Naive thymus-derived CD8-positive, alpha-beta T cell (primary cell): ENCODE results near the gene PGLYRP3. TPM values are rescaled to one million over a fixed set of nuclear protein-coding genes. Genes with fewer than 3 reads are reported as not detected.

Experiments
- ATAC-seq, 2 donors: fragments of 150-1000 bp; cut with Tn5 transposase in 1 of 2; sonication (Bioruptor Pico), chemical (Tn5 transposase) in 1 of 2; 1 replicate in 1 of 2; 2 replicates in 1 of 2; pipeline ENCODE4 v1.10.0; 2021; ENCODE audit warnings: mild to moderate bottlenecking in 2 of 2, moderate library complexity in 2 of 2
- POLR2A ChIA-PET: fragments of 350-600 bp; sonication (Branson Sonifier 250); formaldehyde crosslinking; loops from one replicate; lab custom pipeline; 2021; ENCODE audit warnings: antibody characterized with exemption; lab: Charles Lee
- DNase-seq, 10 donors: peaks; one replicate each; pipeline versions ENCODE4 v3.0.0 to v3.0.0-alpha.2; 2020 to 2022
- H3K27ac Mint-ChIP-seq, 10 donors: one replicate each; pipeline ENCODE4 v1.8.0; 2020 to 2022; ENCODE audit warnings: mild to moderate bottlenecking in 10 of 10, mixed read lengths in 10 of 10, moderate library complexity in 4 of 10, inconsistent platforms in 1 of 10
- H3K27me3 Mint-ChIP-seq, 5 donors: one replicate each; pipeline ENCODE4 v1.8.0; 2021 to 2022; ENCODE audit warnings: mixed read lengths in 5 of 5
- H3K36me3 Mint-ChIP-seq, 3 donors: one replicate each; pipeline ENCODE4 v1.8.0; 2020 to 2022; ENCODE audit warnings: mixed read lengths in 3 of 3, mild to moderate bottlenecking in 2 of 3, inconsistent platforms in 1 of 3
- H3K4me1 Mint-ChIP-seq, 4 donors: one replicate each; pipeline ENCODE4 v1.8.0; 2021 to 2022; ENCODE audit warnings: mixed read lengths in 4 of 4
- H3K4me3 Mint-ChIP-seq, 10 donors: one replicate each; pipeline ENCODE4 v1.8.0; 2020 to 2022; ENCODE audit warnings: mild to moderate bottlenecking in 10 of 10, mixed read lengths in 10 of 10, moderate library complexity in 6 of 10, inconsistent platforms in 1 of 10
- H3K9me3 Mint-ChIP-seq, 9 donors: one replicate each; pipeline ENCODE4 v1.8.0; 2020 to 2022; ENCODE audit warnings: mixed read lengths in 9 of 9, mild to moderate bottlenecking in 3 of 9, inconsistent platforms in 1 of 9, moderate library complexity in 1 of 9
- polyA plus RNA-seq, 3 donors: library from polyadenylated mRNA; unstranded; fragments of 300-500 nt; fragmentation: Illumina TruSeq; gene quantifications; one replicate each; pipeline ENCODE4 v1.2.3, GENCODE V29; 2021
- total RNA-seq, 8 experiments: library from RNA in 2 of 8; stranded (reverse) in 2 of 8; gene quantifications; one replicate each; pipeline ENCODE4 v1.2.3 and lab custom pipeline; 2021 to 2026

Gene PGLYRP3
- total RNA-seq (not detected), polyA plus RNA-seq (not detected), total RNA-seq (lab: John Stamatoyannopoulos, UW) (0 reads per million in 6 experiments)

DNA sequence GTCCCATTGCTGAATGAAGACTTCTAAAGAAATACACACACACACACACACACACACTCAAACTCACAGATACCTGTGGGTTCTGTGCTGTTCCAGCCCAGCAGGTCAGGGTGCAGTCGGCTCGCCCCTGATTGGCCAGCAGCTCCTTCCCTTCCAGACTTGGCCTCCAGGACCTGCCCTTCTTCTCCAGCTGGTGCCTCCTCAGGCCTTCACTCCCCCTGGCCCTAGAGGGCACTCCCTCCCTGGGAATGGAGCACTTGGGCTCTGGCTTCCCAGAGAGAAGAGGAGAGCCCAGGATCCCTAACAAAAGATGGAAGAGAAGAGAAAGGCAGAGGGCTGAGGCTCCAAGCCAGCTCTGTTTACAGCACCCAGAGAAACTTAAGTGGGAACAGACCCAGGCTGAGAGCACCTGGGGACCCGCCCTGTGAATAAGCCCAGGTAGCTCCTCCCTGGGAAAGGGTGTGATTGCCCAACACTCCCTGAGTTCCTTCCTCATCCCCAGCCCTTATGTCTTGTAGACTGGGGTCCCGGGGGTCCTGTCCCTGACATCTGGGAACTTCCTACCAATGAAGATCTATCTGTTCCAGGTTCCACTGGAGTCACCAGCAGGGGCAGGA is at the start of gene PGLYRP3:
Gene PGLYRP3 (minus strand): TSS at position 383 of the 617 bp plus-strand sequence. CDS start 2,287 bp downstream, outside the sequence.
- no peak for DNase-seq
- ATAC-seq = no peak
- Mint-ChIP-seq H3K4me1 (peaks cover 0 to under 1% (median 0%) of the 10 kb centered on the region in 4 donors), H3K36me3 (no peaks in the 10 kb centered on the region), H3K27me3 (peaks cover 13 to 25% (median 22%) of the 10 kb centered on the region in 5 donors), H3K27ac (no peak within 1 kb of the TSS), H3K9me3 (peaks cover 0 to 4% (median 0%) of the 10 kb centered on the region in 9 donors), H3K4me3 (no peak within 1 kb of the TSS)
- POLR2A ChIA-PET = no interaction called here

- DNase-seq = no peak
Measured at GRCh38 chr1:153362187-153362775, 49.5 kb upstream of the PGLYRP3 start.

DNA sequence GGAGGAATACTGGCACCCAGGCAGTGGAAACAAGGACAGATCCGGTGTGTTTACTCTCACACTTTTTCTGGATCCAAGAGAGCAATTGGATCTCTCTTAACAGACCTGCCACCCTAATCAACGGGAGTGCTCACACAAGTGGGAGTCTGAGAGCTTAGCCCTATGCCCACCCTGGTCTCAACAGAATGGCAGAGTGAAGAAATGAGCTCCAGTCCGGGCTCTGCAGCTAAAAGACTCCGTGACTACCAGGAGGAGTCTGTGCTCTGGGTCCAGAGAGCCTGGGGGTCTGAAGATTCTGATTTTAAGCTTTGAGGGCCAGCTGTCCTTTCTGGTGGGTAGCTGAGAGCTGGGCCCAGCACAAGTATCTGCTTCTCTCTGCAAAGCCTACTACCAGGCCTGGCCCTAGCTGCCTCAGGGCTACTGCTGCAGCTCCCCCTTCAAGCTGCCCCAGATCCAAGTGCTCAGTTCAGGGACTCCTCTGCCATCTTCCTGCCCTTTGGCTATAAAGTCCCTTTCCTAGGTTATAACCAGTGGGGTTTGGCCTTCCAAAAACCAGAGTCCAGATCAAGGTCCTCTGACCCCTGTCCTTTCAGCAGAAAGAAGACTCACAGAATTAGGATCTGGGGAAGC is 48.8 kb upstream of the PGLYRP3 start:
- Mint-ChIP-seq H3K36me3 (no peaks in the 10 kb centered on the region), H3K27me3 (peaks cover 0 to 17% (median 8%) of the 10 kb centered on the region in 5 donors), H3K27ac (peak overlapping the region in 1 of 10 donors; percentile 58), H3K9me3 (no peaks in the 10 kb centered on the region), H3K4me3 (no peak overlapping the region), H3K4me1 (peaks cover 11 to 21% (median 18%) of the 10 kb centered on the region in 4 donors)
- POLR2A ChIA-PET = no interaction called here
- ATAC-seq = no peak
- DNase-seq = no peak

More at GRCh38 chr1:153362187-153362775, 49.5 kb upstream of the PGLYRP3 start:
- POLR2A ChIA-PET = no interaction called here
- Mint-ChIP-seq H3K4me1 (peaks cover 10 to 14% (median 12%) of the 10 kb centered on the region in 4 donors), H3K36me3 (no peaks in the 10 kb centered on the region), H3K27me3 (peaks cover 0 to 17% (median 8%) of the 10 kb centered on the region in 5 donors), H3K9me3 (no peaks in the 10 kb centered on the region), H3K4me3 (no peak overlapping the region), H3K27ac (no peak overlapping the region)
- no peak for ATAC-seq

- Mint-ChIP-seq H3K4me1 (peaks cover 13 to 23% (median 21%) of the 10 kb centered on the region in 4 donors), H3K9me3 (no peaks in the 10 kb centered on the region), H3K36me3 (no peaks in the 10 kb centered on the region), H3K4me3 (no peak overlapping the region), H3K27ac (peak overlapping the region in 2 of 10 donors; percentile 29 to 66), H3K27me3 (peaks cover 0 to 17% (median 8%) of the 10 kb centered on the region in 5 donors)
- no peak for DNase-seq
- POLR2A ChIA-PET = no interaction called here
- no peak for ATAC-seq
Measured at GRCh38 chr1:153360592-153361479, 48.1 kb upstream of the PGLYRP3 start.

GRCh38 chr1:153360190-153360589 is 47.4 kb upstream of the PGLYRP3 start:
- POLR2A ChIA-PET = no interaction called here
- no peaks in the 10 kb centered on the region for H3K9me3 Mint-ChIP-seq
- DNase-seq (no peak), ATAC-seq (no peak)
- H3K27me3 Mint-ChIP-seq = peaks cover 0 to 17% (median 8%) of the 10 kb centered on the region in 5 donors
- no peaks in the 10 kb centered on the region for H3K36me3 Mint-ChIP-seq
- H3K27ac Mint-ChIP-seq = peak overlapping the region in 1 of 10 donors; percentile 29
- no peak overlapping the region for H3K4me3 Mint-ChIP-seq
- H3K4me1 Mint-ChIP-seq = peaks cover 13 to 23% (median 21%) of the 10 kb centered on the region in 4 donors

DNA sequence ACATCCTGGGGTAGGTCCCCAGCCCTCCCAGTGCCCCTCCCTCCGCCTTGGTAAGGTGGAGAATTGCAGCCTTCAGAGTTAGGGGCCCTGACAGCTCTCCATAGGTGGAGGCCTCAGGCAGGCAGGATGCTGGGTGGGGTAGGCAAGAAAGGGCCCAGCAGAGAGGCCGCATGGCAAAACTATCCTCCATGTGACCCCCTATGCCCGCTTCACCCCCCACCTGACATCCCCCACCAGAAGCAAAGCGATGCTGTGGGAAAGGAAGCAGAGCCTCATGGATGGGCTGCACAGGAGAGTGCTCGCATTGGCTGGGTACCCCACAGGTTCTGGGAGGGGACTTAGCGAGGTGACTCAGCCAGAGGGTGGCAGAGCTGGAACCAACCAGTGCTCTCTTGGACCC is 46.5 kb upstream of the PGLYRP3 start:
- DNase-seq (no peak), ATAC-seq (no peak)
- Mint-ChIP-seq H3K4me1 (peaks cover 13 to 23% (median 21%) of the 10 kb centered on the region in 4 donors), H3K4me3 (no peak overlapping the region), H3K27me3 (peaks cover 0 to 11% (median 5%) of the 10 kb centered on the region in 5 donors), H3K27ac (no peak overlapping the region), H3K9me3 (no peaks in the 10 kb centered on the region), H3K36me3 (no peaks in the 10 kb centered on the region)
- POLR2A ChIA-PET = no interaction called here

- H3K4me3 Mint-ChIP-seq = peak overlapping the region in 1 of 10 donors; percentile 58
- no peak overlapping the region for H3K27ac Mint-ChIP-seq
- H3K9me3 Mint-ChIP-seq = no peaks in the 10 kb centered on the region
- H3K4me1 Mint-ChIP-seq = peaks cover 13 to 23% (median 21%) of the 10 kb centered on the region in 4 donors
- peaks cover 0 to 10% (median 5%) of the 10 kb centered on the region in 5 donors for H3K27me3 Mint-ChIP-seq
- ATAC-seq (no peak), DNase-seq (no peak)
- POLR2A ChIA-PET = no interaction called here
- no peaks in the 10 kb centered on the region for H3K36me3 Mint-ChIP-seq
Measured at GRCh38 chr1:153358691-153358975, 45.9 kb upstream of the PGLYRP3 start.

DNA sequence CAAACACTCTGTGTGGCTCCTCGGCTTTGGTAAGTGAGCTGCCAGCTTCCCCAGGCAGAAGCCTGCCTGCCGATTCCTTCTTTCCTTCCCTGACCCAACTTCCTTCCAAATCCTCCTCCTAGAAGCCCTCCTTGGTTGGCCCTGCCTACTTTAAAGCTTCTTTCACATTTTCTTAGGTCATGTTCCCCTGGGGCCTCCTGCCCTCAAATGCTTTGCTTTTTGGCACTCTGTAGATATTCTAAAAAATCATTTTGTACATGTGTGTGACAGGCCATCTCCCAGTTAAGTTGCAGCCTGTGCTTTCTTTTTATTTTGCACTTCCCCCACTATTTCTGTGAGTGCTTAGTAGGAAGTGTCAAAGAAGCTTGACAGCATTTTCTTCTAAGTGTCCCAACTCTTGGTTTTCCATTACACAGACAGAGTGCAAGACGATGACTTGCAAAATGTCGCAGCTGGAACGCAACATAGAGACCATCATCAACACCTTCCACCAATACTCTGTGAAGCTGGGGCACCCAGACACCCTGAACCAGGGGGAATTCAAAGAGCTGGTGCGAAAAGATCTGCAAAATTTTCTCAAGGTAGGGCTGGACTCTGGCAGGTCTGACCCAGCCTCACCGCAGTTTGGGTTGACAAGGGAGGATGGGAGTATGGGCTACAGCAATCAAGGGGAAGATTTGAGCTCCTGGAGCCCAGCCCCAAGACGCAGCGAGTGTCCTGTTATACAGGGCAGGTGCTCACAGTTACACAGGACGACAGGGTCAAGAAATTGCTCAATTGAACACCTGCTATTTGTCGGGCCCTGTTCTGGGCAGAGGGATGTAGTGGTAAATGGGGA is 45.3 kb upstream of the PGLYRP3 start, which contains the start of gene S100A9:
Gene S100A9 (plus strand): TSS at position 2 of the 838 bp plus-strand sequence. CDS start 430 bp downstream, at position 432.
- DNase-seq (no peak), ATAC-seq (no peak)
- peaks cover 13 to 23% (median 21%) of the 10 kb centered on the region in 4 donors for H3K4me1 Mint-ChIP-seq
- POLR2A ChIA-PET = no interaction called here
- H3K4me3 Mint-ChIP-seq = peak within 1 kb of the TSS in 8 of 10 donors; percentile 40 to 69 (median 51)
- H3K36me3 Mint-ChIP-seq = no peaks in the 10 kb centered on the region
- H3K27me3 Mint-ChIP-seq = peaks cover 0 to 7% (median 3%) of the 10 kb centered on the region in 5 donors
- no peaks in the 10 kb centered on the region for H3K9me3 Mint-ChIP-seq
- peak within 1 kb of the TSS in 4 of 10 donors; percentile 7 to 66 (median 36) for H3K27ac Mint-ChIP-seq

DNA sequence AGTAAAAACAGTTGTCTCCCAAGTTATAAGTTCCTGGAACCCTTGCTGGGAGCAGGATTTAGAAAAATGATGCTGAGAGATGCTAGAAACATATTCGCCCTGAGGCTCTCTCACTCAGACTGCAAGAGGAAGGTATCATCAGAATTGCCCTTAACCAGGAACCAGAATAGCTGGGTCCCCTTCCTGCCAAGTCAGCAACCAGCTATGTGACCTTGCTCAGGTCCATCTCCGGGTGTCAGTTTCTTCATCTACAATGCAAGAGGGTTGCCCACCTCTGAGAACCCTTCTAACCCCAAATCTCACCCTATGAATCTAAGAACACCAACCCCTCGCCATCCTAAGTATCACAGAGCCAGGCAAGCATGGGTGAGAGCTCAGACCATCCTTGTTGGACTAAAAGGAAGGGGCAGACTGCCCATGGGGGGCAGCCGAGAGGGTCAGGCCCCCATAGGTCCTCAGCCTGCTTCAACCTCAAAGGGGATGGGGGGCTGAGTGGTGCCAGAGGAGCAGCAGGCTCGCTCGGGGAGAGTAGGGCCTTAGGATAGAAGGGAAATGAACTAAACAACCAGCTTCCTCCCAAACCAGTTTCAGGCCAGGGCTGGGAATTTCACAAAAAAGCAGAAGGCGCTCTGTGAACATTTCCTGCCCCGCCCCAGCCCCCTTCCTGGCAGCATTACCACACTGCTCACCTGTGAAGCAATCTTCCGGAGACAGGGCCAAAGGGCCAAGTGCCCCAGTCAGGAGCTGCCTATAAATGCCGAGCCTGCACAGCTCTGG is 44.5 kb upstream of the PGLYRP3 start:
- POLR2A ChIA-PET = no interaction called here
- peak overlapping the region in 2 of 10 donors; percentile 7 to 43 for H3K27ac Mint-ChIP-seq

DNA sequence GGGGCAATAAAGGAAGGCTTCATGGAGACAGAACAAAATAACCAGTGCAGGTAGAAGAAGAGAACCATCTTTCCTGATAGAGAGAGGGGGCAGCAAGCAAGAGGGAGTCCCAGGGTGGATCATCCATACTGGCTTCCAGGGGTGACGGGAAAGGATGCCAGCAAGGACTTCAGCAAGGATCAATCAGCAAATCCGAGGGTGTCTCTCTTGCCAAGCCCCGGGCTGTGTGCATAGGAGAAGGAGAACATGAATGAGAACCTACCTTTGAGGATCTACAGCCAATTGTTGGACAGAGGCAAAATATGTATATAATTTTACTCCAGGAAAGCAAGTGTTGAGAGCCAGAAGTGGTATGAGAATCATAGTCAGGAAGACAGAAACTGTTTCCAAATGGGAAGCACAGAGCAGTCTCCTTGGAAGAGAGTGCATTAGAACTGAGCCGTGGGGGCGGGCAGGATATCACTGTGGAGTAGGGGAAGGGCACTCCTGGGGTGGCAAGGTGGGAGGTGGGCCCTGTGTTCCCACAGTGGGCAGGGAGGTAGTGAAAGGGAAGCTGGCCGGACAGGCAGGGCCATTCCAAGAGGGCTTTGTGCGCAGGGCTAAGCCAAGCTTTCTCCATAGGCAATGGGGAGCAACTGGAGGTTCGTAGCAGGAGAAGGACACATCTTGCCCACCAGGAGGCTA is 43.8 kb upstream of the PGLYRP3 start:
- H3K9me3 Mint-ChIP-seq = no peaks in the 10 kb centered on the region
- peaks cover 0 to 7% (median 3%) of the 10 kb centered on the region in 5 donors for H3K27me3 Mint-ChIP-seq

More for the DNA sequence above, 44.5 kb upstream of the PGLYRP3 start:
- ATAC-seq (peak in 1 of 2 donors; percentile 35), DNase-seq (no peak)
- Mint-ChIP-seq H3K27me3 (peaks cover 0 to 7% (median 3%) of the 10 kb centered on the region in 5 donors), H3K9me3 (no peaks in the 10 kb centered on the region), H3K4me3 (peak overlapping the region in 6 of 10 donors; percentile 44 to 69 (median 52)), H3K4me1 (peaks cover 15 to 24% (median 21%) of the 10 kb centered on the region in 4 donors), H3K36me3 (no peaks in the 10 kb centered on the region)

More for the DNA sequence above, 43.8 kb upstream of the PGLYRP3 start:
- POLR2A ChIA-PET = no interaction called here
- Mint-ChIP-seq H3K4me3 (peak overlapping the region in 1 of 10 donors; percentile 2), H3K4me1 (peaks cover 15 to 24% (median 21%) of the 10 kb centered on the region in 4 donors), H3K36me3 (no peaks in the 10 kb centered on the region), H3K27ac (peak overlapping the region in 2 of 10 donors; percentile 43 to 64)
- ATAC-seq = no peak
- DNase-seq = no peak
